NCI-H526 treated with DMSO at 0.1 percent for 48 hours (cell line): ENCODE data around the gene CDC42SE2.
"Not testable (repeated sequence)": the region's sequence is repeated elsewhere in the genome, so short reads cannot be mapped to it uniquely, and the experiment has no call there.

Source experiments
- DNase-seq: peaks from one replicate; lab custom pipeline; 2025; lab: John Stamatoyannopoulos, UW

CDC42SE2 gene

DNA sequence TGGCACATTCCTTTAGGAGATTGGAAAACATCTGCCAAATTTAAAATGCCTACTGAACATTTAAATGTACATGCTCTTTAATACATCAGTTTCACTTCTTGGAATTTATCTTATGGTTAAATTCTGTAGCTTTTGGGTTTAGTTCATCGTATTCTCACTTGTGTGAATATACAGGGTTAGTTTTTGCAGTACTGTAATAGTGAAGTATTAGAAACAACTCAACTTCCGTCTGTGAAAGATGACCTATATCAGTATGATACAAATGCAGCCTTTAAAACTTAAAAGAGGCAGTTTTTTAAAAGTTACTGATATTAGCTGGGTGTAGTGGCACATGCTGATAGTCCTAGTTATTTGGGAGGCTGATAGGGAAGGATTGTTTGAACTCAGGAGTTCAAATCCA lies 57.2 kb downstream of the CDC42SE2 start:
- DNase-seq, result no peak

DNA sequence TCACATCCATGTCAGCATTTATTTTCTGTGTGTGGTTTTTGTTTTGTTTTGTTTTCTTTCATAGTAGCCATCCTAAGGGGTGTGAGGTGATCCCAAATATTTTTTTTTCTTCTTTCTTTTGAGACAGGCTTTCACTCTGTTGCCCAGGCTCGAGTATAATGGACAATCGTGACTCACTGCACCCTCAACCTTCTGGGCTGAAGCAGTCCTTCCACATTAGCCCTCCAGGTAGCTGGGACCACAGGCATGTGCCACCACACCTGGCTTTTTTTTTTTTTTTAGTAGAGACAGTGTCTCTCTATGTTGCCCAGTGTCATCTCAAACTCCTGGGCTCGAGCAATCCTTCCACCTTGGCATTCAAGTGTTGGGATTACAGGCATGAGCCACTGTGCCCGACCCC lies 59.1 kb downstream of the CDC42SE2 start:
- no peak for DNase-seq

DNA sequence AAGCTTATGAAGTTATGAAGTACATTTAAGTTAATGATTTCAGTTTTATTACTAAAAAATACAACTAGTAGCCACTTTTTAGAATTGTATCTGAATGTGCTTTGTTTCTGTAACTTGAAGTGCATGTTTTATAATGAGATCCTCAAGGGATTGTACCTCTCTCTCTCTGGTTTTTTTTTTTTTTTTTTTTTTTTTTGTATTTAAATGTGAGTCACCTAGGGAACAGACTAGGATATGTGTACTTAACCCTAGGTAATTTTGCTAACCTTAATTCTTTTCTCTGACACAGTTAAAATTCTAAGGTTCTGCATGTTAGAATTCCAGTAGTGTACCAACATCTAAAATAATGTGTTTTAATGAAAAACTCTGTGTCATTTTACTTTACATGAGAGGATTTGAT lies 59.5 kb downstream of the CDC42SE2 start:
- DNase-seq, result no peak

DNA sequence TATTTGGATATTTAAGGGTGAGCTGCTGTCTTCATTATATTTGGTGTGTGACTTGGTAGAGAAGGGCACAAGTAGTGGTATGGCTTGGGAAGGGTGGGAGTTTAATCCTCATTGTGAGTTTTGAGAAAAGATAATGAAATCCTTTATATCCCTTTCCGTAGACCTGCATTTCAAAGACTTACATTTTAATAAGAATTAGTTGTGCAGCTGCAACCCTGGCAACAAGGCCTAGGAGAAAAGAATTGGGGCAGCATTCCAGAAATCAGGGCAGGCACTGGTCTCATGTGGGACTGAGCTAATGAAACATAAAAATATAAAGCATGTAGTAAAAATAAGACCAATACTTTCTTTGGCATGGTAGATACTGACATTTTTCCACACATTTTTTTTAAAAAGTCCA lies 60.5 kb downstream of the CDC42SE2 start:
- DNase-seq, result no peak

DNA sequence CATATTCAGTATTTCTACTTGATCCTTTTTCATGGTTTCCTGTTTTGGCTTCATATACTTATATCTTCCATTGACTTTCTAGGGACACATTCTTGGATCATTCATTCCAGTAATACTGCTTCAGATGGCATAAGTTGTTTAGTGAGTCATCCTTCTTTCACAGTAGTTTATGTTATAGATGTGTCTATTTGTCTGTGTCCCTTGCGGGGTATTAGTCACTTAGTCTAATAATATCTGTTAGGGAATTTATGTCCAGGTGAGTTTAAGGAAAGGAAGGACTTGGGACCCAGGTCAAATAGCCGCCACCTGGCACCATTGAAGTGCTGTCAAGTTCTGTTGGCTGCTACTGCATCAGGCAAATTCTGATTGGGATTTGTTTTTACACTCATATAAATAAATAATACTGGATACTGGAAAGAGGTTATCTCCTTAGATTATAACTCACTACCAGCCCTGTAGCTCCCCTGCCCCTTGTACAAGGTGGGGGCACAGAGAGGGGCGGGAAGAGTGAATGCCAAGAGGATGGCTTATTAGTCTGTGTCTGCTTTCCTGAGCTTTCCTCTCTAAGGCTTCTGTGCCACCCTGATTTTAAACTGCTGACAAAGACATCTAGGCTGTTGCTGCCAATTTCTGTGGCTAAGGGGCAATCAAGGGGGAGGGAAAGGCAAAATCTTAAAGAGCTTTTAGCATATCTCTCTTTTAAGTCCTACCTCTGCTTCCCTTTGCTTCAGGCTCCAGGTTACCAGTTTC lies 64.9 kb downstream of the CDC42SE2 start:
- no peak for DNase-seq

DNA sequence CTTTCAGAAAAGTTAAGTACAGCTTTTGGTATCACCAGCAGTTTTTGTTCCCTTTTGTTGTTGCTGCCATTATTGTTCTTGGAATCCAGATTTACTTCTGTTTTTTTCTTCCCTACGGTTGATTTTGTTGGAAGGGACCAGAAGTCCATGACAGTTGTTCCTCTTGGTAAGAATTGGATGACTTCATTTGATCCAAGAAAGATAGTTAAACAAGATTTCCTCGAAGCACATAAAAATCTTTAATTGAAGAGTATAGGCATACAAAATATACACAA lies 65.4 kb downstream of the CDC42SE2 start:
- no peak for DNase-seq

DNA sequence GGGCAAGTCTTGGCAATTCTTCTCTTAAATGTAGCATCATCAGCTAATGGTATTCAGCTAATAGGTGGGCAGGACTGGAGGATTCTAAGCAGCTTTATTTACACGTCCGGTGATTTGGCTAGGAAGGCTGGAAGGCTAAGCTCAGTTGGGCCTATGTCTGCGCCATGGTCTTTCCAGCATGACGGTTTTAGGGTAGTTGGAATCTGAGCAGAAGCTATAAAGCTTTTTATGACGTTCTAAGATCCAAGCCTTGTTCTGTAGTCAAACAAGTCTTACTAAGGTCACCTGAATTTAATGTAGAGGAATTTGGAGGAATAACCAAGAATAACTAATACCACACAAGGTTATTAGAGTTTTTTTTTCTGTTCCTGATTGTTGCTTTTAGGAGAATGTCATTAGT lies 66.2 kb downstream of the CDC42SE2 start:
- DNase-seq, result no peak

DNA sequence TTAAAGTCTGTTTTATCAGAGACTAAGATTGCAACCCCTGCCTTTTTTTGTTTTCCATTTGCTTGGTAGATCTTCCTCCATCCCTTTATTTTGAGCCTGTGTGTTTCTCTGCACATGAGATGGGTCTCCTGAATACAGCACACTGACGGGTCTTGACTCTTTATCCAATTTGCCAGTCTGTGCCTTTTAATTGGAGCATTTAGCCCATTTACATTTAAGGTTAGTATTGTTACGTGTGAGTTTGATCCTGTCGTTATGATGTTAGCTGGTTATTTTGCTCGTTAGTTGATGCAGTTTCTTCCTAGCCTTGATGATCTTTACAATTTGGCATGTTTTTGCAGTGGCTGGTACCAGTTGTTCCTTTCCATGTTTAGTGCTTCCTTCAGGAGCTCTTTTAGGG lies 71.9 kb downstream of the CDC42SE2 start:
- not testable (repeated sequence) for DNase-seq

DNA sequence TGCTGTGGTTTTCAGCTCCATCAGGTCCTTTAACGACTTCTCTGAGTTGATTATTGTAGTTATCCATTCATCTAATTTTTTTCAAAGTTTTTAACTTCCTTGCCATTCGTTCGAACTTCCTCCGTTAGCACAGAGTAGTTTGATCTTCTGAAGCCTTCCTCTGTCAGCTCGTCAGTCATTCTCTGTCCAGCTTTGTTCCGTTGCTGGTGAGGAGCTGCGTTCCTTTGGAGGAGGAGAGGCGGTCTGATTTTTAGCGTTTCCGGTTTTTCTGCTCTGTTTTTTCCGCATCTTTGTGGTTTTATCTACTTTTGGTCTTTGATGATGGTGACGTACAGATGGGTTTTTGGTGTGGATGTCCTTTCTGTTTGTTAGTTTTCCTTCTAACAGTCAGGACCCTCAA lies 72.9 kb downstream of the CDC42SE2 start:
- DNase-seq, result not testable (repeated sequence)

DNA sequence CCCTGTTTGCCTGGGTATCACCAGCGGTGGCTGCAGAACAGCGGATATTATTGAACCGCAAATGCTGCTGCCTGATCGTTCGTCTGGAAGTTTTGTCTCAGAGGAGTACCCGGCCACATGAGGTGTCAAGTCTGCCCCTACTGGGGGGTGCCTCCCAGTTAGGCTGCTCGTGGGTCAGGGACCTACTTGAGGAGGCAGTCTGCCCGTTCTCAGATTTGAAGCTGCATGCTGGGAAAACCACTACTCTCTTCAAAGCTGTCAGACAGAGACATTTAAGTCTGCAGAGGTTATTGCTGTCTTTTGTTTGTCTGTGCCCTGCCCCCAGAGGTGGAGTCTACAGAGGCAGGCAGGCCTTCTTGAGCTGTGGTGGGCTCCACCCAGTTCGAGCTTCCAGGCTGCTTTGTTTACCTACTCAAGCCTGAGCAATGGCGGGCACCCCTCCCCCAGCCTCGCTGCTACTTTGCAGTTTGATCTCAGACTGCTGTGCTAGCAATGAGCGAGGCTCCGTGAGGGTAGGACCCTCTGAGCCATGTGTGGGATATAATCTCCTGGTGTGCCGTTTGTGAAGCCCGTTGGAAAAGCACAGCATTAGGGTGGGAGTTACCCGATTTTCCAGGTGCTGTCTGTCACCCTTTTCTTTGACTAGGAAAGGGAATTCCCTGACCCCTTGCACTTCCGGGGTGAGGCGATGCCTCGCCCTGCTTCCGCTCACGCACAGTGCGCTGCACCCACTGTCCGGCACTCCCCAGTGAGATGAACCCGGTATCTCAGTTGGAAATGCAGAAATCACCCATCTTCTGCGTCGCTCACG lies 73.6 kb downstream of the CDC42SE2 start:
- DNase-seq, result not testable (repeated sequence)

DNA sequence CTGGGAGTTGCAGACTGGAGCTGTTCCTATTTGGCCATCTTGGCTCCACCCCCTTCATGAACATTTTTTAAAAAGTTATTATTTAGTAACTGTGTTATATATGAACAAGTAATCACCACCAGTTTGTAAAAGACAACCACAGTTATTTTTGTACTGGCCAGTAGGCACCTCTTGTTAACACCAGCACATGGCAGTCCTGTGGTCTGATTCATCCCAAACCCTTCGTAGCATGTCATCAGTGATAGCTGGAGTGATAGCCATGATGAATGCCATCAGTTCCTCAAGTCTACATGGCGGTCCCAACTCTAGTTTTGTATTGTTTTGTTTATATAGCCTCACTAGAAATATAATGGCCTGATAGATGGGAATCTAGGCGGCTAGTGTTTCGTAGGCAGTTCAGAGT lies 74.2 kb downstream of the CDC42SE2 start:
- no peak for DNase-seq

DNA sequence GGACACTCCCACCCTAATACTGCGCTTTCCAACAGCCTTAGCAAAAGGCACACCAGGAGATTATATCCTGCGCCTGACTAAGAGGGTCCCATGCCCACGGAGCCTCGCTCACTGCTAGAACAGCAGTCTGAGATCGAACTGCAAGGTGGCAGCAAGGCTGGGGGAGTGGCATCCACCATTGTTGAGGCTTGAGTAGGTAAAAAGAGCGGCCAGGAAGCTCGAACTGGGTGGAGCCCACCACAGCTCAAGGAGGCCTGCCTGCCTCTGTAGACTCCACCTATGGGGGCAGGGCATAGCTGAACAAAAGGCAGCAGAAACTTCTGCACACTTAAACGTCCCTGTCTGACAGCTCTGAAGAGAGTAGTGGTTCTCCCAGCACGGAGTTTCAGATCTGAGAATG lies 80.4 kb downstream of the CDC42SE2 start:
- DNase-seq, result not testable (repeated sequence)

DNA sequence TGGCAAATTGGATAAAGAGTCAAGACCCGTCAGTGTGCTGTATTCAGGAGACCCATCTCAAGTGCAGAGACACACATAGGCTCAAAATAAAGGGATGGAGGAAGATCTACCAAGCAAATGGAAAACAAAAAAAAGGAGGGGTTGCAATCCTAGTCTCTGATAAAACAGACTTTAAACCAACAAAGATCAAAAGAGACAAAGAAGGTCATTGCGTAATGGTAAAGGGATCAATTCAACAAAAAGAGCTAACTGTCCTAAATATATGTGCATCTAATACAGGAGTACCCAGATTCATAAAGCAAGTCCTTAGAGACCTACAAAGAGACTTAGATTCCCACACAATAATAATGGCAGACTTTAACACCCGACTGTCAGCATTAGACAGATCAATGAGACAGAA lies 82.4 kb downstream of the CDC42SE2 start:
- not testable (repeated sequence) for DNase-seq

DNA sequence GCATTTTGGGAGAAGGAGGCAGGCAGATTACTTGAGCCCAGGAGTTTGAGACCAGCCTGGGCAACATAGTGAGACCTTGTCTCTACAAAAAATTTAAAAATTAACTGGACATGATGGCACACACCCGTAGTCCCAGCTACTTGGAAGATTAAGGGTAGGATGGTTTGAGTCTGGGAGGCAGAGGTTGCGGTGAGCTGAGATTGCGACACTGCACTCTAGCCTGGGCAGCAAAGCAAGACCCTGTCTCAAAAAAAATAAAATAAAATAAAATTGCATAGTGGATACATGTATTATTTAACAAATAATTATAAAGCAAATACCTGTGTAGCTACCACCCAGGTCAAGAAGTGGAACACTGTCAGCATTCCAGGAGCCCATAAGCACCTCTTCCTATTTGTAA lies 90.1 kb downstream of the CDC42SE2 start:
- no peak for DNase-seq

DNA sequence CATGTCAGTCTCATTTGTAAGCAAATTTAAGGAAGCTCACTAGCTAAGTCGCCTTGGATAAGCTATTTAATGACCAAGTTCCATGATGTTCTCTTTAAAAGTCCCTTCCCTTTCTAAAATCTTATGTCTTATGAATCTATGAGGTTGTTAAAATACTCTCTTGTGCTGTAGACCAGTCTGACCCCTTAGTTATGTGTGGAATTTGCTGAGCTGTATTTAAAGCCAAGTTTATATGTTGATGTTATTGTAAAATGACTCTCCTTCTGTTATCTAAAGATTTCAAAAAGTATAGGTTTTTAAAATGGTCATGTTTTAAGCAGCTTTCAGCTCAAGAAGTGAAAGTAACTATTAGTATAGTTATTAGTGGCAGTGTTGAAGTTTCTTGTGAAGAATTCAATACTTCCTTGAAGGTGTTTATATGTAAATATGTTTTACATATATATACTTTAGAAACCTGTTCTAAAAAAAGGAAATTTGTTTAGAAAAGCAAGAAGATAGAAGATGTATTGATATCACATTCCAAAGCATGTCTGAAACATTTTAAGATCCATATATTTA lies 92.2 kb downstream of the CDC42SE2 start:
- no peak for DNase-seq

DNA sequence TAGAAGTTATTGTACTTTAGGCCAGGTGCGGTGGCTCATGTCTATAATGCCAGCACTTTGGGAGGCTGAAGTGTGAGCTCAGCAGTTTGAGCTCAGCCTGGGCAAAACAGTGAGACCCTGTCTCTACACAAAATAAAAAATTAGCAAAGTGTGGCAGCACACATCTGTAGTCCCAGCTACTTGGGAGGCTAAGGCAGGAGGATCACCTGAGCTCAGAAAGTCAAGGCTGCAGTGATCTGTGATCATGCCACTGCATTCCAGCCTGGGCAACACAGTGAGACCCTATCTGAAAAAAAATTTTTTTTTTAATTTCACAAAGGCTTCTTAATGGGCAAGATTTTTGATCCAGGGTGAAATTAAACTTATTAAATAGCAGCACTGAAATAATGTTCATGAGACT lies 92.8 kb downstream of the CDC42SE2 start:
- no peak for DNase-seq

DNA sequence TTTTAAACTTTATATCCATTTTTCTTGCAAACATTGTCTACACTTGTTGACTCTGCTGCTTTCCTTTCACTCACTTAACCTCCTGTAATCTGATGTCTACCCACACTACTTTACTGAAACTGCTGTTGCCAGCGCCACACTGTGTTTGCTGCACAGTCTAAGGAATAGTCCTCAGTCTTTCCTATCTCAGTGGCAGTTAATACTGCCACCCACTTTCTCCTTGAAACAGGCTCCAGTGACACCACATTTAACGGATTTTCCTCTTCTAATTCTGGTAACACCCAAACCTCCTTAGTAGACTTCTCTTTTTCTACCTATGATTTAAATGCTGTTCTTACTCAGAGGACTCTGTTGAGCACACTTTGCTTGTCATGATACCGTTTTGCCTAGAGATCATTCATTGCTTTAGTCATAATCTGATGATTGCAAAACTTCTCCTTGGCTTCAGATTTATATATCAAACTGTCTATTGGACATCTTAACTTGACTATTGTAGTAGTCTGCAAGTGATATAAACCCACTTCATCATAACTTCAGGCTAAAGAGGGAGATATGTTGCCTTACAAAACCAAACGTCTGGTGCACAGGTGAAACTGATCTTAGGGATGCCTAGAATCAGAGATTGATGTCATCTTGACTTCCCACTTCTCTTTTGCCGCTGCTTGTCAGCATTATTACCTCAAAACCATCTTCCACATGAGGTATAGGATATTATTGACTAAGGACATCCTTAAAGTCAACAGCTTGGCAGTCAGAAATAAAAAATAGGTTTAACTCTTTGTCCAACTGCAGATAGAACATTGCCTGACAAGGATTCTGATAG lies 94.1 kb downstream of the CDC42SE2 start:
- DNase-seq, result no peak

DNA sequence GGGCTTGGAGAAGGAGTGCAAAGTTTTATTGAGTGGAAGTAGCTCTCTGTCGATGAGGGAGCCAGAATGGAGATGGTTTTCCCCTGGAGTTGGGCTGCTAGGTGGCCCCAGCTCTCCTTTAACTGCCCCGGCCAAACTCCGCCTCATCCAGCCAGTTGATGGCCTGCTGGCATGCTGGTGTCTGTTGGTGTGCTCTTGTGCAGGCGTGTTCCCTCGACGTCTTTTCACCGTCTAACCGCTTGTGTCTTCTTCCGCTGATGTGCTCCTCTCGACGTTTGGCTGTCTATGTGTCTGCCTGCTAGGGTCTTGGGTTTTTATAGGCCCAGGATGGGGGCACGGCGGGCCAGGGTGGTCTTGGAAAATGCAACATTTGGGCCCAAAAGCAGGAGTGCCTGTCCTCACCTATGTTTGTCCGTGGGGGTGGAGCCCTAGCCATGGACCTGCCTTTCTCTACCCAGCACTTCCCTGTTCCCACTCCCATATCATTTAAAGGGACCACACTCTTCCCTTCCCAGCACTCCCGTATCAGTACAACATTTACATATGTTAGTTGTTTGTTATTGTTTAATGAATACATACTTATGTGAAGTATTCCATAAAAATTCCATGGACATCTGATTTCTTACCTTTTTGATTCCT lies 97.9 kb downstream of the CDC42SE2 start:
- DNase-seq, result no peak

DNA sequence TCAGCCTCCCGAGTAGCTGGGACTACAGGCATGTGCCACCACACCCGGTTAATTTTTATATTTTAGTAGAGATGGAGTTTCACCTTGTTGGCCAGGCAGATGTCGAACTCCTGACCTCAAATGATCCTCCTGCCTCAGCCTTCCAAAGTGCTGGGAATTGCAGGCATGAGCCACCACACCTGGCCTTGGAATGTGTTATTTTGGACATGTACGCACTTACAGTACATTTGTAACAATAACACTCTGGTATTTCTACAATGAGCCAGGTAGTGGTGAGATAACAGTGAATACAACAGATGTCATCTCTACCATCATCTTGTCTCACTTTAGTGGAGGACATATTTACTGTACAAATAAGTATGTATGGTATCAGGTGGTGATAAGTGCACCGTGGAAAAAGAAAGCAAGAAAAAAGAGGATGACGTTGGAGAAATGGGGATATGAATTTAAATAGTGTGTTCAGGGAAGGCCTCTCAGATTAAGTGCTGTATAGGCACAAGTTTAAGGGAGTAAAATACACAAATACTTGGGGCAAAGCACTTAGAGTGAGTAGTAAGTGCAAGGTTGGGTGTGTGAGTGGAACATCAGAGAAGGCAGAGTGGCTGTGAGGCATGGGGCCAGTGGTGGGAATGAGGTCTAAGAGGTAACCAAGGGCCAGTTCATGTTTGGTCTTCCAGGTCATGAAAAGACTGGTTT lies 100.1 kb downstream of the CDC42SE2 start:
- no peak for DNase-seq

DNA sequence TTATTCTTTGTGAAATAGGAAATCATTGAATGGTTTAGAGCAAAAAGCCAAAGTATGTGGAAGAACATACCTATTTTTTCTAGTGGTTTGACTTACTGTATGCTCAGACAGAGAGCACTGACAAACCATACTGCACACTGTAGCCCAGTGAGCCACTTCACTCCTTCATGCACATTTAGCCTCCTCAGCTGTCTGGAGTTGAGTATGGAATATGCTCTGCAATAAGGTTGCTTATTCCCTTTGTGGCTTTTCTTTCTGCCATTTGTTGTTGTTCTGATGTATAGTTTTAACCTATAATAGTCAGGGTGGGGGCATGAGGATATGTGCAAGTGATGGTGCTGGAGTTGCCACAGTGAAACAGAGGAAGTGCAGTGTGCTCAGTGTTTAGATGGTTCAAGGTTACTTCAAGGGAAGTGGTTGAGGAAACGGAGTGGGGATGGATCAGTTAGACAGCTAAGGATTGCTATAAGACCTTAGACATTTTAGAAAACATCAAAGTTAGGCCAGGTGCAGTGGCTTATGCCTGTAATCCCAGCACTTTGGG lies 100.7 kb downstream of the CDC42SE2 start:
- no peak for DNase-seq

DNA sequence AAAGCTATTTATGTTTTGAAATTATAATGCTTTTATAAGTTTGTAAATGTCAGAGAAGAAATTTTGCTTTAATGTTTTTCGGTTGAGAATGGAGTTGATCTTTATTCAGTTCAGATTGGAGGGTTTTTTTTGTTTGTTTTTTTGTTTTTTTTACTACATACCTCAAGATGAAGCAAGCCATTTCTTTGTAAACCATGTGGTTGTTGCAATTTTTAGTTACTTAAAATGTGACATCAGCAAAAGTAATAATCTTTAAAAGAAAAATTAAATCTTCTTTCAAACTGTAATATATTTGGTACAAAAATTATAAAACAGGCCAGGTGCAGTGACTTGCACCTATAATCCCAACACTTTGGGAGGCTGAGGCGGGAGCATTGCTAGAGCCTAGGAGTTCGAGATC lies 102.6 kb downstream of the CDC42SE2 start:
- DNase-seq, result no peak
